IMR-90 (cell line): ENCODE measurements around the gene ROBO2. TPM values are rescaled to one million over a fixed set of nuclear protein-coding genes. Genes with fewer than 3 reads are reported as not detected.

Experiments
- ATAC-seq: fragments of 200-7000 bp; cut with Tn5 transposase; 2 replicates; pipeline ENCODE4 v1.9.1; 2020; ENCODE audit warnings: low read depth, mild to moderate bottlenecking, moderate library complexity
- BruUV-seq: library from RNA; stranded (reverse); fragments of 400-500 nt; replicated peaks from 2 replicates; lab custom pipeline; 2021; lab: Mats Ljungman, UMichigan
- CTCF ChIA-PET: fragments of 300-600 bp; formaldehyde crosslinking; extraction: SDS; loops from one replicate; lab custom pipeline; 2021; ENCODE audit warnings: antibody characterized with exemption; lab: Yijun Ruan, JAX
- POLR2A ChIA-PET: fragments of 300-600 bp; sonication (Branson Sonifier 250); formaldehyde crosslinking; loops from one replicate; lab custom pipeline; 2022; ENCODE audit warnings: antibody characterized with exemption; ENCODE audit not compliant: unreplicated experiment; lab: Charles Lee
- DNase-seq: peaks from one replicate; pipeline ENCODE4 v3.0.0; 2013
- H2AFZ ChIP-seq: replicated peaks from 2 replicates; pipeline ENCODE3; 2013; ENCODE audit warnings: low read length, mild to moderate bottlenecking; ENCODE audit not compliant: poor library complexity
- H2AK5ac ChIP-seq: 2 replicates; pipeline ENCODE4 v1.6.1; 2013; ENCODE audit warnings: low read depth, low read length, inconsistent platforms
- H2AK9ac ChIP-seq: replicated peaks from 2 replicates; pipeline ENCODE3; 2013; ENCODE audit warnings: mild to moderate bottlenecking, low read depth, low read length, moderate library complexity; ENCODE audit not compliant: poor library complexity
- H2BK120ac ChIP-seq: 2 replicates; pipeline ENCODE4 v1.6.1; 2013; ENCODE audit warnings: low read depth, low read length, inconsistent platforms
- H2BK15ac ChIP-seq: 3 replicates; pipeline ENCODE4 v1.6.1; 2013; ENCODE audit warnings: low read depth, low read length, inconsistent platforms
- H2BK20ac ChIP-seq: 2 replicates; pipeline ENCODE4 v1.6.1; 2013; ENCODE audit warnings: low read depth, mild to moderate bottlenecking, inconsistent platforms, low read length, moderate library complexity
- H2BK5ac ChIP-seq: 2 replicates; pipeline ENCODE4 v1.6.1; 2013; ENCODE audit warnings: mild to moderate bottlenecking, low read depth, low read length, inconsistent platforms; ENCODE audit not compliant: poor library complexity, severe bottlenecking
- H3K14ac ChIP-seq: replicated peaks from 2 replicates; pipeline ENCODE4 v1.6.1; 2013; ENCODE audit warnings: low read depth, low read length, inconsistent platforms
- H3K18ac ChIP-seq: 2 replicates; pipeline ENCODE4 v1.6.1; 2013; ENCODE audit warnings: low read depth, low read length, control low read depth
- H3K23ac ChIP-seq: 2 replicates; pipeline ENCODE4 v1.6.1; 2013; ENCODE audit warnings: low read depth, low read length, inconsistent platforms
- H3K27ac ChIP-seq: 2 replicates; pipeline ENCODE4 v1.5.1; 2013; ENCODE audit warnings: mild to moderate bottlenecking, control low read depth, low read length; ENCODE audit not compliant: insufficient read depth
- H3K27me3 ChIP-seq: 2 replicates; pipeline ENCODE4 v1.6.1; 2013; ENCODE audit warnings: low read length; ENCODE audit not compliant: control insufficient read depth, insufficient read depth
- H3K36me3 ChIP-seq: 2 replicates; pipeline ENCODE4 v1.6.1; 2013; ENCODE audit warnings: low read length, mixed read lengths; ENCODE audit not compliant: control insufficient read depth, insufficient read depth
- H3K4ac ChIP-seq: 2 replicates; pipeline ENCODE4 v1.6.1; 2013; ENCODE audit warnings: low read depth, low read length, inconsistent platforms
- H3K4me1 ChIP-seq: 2 replicates; pipeline ENCODE4 v1.6.1; 2013; ENCODE audit warnings: low read length, mixed read lengths; ENCODE audit not compliant: control insufficient read depth, insufficient read depth
- H3K4me2 ChIP-seq: 2 replicates; pipeline ENCODE4 v1.6.1; 2013; ENCODE audit warnings: low read depth, mild to moderate bottlenecking, control low read depth, low read length, moderate library complexity
- H3K4me3 ChIP-seq: 2 replicates; pipeline ENCODE4 v1.5.1; 2013; ENCODE audit warnings: low read depth, mild to moderate bottlenecking, control low read depth, low read length, moderate library complexity; ENCODE audit not compliant: insufficient read depth
- H3K56ac ChIP-seq: 2 replicates; pipeline ENCODE4 v1.6.1; 2013; ENCODE audit warnings: low read length, inconsistent platforms; ENCODE audit not compliant: insufficient read depth; ENCODE audit errors: extremely low read depth
- H3K79me1 ChIP-seq, 2 experiments: 2 replicates each; pipeline ENCODE4 v1.6.1; 2013; ENCODE audit warnings: low read length in 2 of 2, inconsistent platforms in 1 of 2, low read depth in 1 of 2
- H3K9ac ChIP-seq: 2 replicates; pipeline ENCODE4 v1.6.1; 2013; ENCODE audit warnings: low read depth, low read length, control low read depth
- H3K9me1 ChIP-seq: 2 replicates; pipeline ENCODE4 v1.6.1; 2013; ENCODE audit warnings: low read length, inconsistent platforms; ENCODE audit not compliant: insufficient read depth
- H3K9me3 ChIP-seq: 2 replicates; pipeline ENCODE4 v1.6.1; 2013; ENCODE audit warnings: low read length; ENCODE audit not compliant: control insufficient read depth, insufficient read depth
- H4K20me1 ChIP-seq: 2 replicates; pipeline ENCODE4 v1.6.1; 2013; ENCODE audit warnings: low read length, inconsistent platforms; ENCODE audit not compliant: insufficient read depth
- H4K5ac ChIP-seq: 2 replicates; pipeline ENCODE4 v1.6.1; 2013; ENCODE audit warnings: mild to moderate bottlenecking, low read depth, low read length, control low read depth
- H4K8ac ChIP-seq, 2 experiments: 2 replicates each; pipeline ENCODE4 v1.6.1; 2013; ENCODE audit warnings: low read depth in 2 of 2, low read length in 2 of 2, control low read depth in 1 of 2, inconsistent platforms in 1 of 2
- H4K91ac ChIP-seq: 2 replicates; pipeline ENCODE4 v1.6.1; 2013; ENCODE audit warnings: low read depth, low read length, inconsistent platforms; ENCODE audit not compliant: insufficient read depth
- CTCF ChIP-seq: conservative IDR thresholded peaks from 2 replicates; pipeline ENCODE4 v1.5.1; 2012; ENCODE audit warnings: mild to moderate bottlenecking, low read depth, low read length, improper control_type of control experiment
- FOS ChIP-seq: fragments of 150-350 bp; IDR thresholded peaks from 2 replicates; pipeline ENCODE4 v1.6.1; 2016; ENCODE audit warnings: low read depth, low read length
- MAFK ChIP-seq: IDR thresholded peaks from 2 replicates; pipeline ENCODE4 v1.6.1; 2012; ENCODE audit warnings: low read depth, low read length, improper control_type of control experiment
- NFE2L2 ChIP-seq: fragments of 150-350 bp; IDR thresholded peaks from 2 replicates; pipeline ENCODE4 v1.6.1; 2016; ENCODE audit warnings: low read depth, mild to moderate bottlenecking, low read length
- RAD21 ChIP-seq: IDR thresholded peaks from 2 replicates; pipeline ENCODE4 v1.6.1; 2012; ENCODE audit warnings: low read length, improper control_type of control experiment
- RFX5 ChIP-seq: IDR thresholded peaks from 2 replicates; pipeline ENCODE4 v1.8.0; 2012; ENCODE audit warnings: low read depth, mild to moderate bottlenecking, low read length, moderate library complexity
- USF2 ChIP-seq: fragments of 150-350 bp; IDR thresholded peaks from 2 replicates; pipeline ENCODE4 v1.6.1; 2017; ENCODE audit warnings: mild to moderate bottlenecking, antibody characterized with exemption, low read length, low read depth
- WGBS, 2 experiments: methylation state at CpG; one replicate each; pipeline versions ENCODE4 v1.1.5 to v1.1.7; 2013; ENCODE audit warnings: missing lambda C conversion rate in 2 of 2; ENCODE audit not compliant: insufficient read length in 1 of 2; ENCODE audit errors: extremely low coverage in 2 of 2; 5-methylcytosine and 5-hydroxymethylcytosine counted together
- dilution Hi-C: fragments of 300-500 bp; cut with HindIII; formaldehyde crosslinking; loops from one replicate; pipeline ENCODE4 v1.14.3; 2018; ENCODE audit warnings: low sequenced_read_pairs; ENCODE audit not compliant: unreplicated experiment
- in situ Hi-C: fragments of 300-500 bp; cut with MboI; formaldehyde crosslinking; loops from 3 replicates; pipeline ENCODE4 v1.14.3; 2019; ENCODE audit warnings: low sequenced_read_pairs, inconsistent platforms, mixed read lengths
- intact Hi-C: fragments of 100-400 bp; cut with micrococcal nuclease; formaldehyde crosslinking; loops from 2 replicates; pipeline ENCODE4 v1.10.0; 2022
- polyA plus RNA-seq, 3 experiments: library from polyadenylated mRNA; depleted of rRNA; stranded (reverse); fragments of >200 nt; gene quantifications; 2 replicates each; pipeline ENCODE4 v1.2.3, GENCODE V29; 2012; ENCODE audit warnings: low replicate concordance in 1 of 3
- total RNA-seq: library from RNA; depleted of rRNA; stranded (reverse); fragments of >200 nt; gene quantifications from 2 replicates; pipeline ENCODE4 v1.2.3, GENCODE V29; 2012

The ROBO2 gene
- total and polyA plus RNA-seq, 2 of the 4 experiments (the other 2 are of a cell fraction) = 9.3 to 14.5 TPM

- H3K79me1 ChIP-seq = no peaks in the 10 kb centered on the region
- WGBS, 2 experiments = no CpG with 5 or more reads among the region's 7 CpGs
- no peak overlapping the region for H3K18ac ChIP-seq
- no peak overlapping the region for H2AFZ ChIP-seq
- no peaks in the 10 kb centered on the region for H3K9me3 ChIP-seq
- no peak overlapping the region for H2BK5ac ChIP-seq
- H4K8ac ChIP-seq = no peak overlapping the region
- H3K23ac ChIP-seq = no peak overlapping the region
- no peak overlapping the region for H2BK20ac ChIP-seq
- H2BK120ac ChIP-seq = no peak overlapping the region
- H3K14ac ChIP-seq = no peak overlapping the region
- no peak overlapping the region for H2AK5ac ChIP-seq
- POLR2A ChIA-PET = no interaction called here
- no peak overlapping the region for H3K4ac ChIP-seq
- no peak overlapping the region for H4K91ac ChIP-seq
- intact Hi-C loops (no loop called here), dilution Hi-C loops (no loop called here), in situ Hi-C loops (no loop called here)
- no peaks in the 10 kb centered on the region for H3K27me3 ChIP-seq
- no peaks in the 10 kb centered on the region for H4K20me1 ChIP-seq
- H3K9ac ChIP-seq = no peak overlapping the region
- H3K56ac ChIP-seq = no peak overlapping the region
- no peak overlapping the region for H2AK9ac ChIP-seq
- peak overlapping the region; percentile 28; the same call in 1 of the 2 replicates for H3K4me2 ChIP-seq
- no peak for ATAC-seq
- DNase-seq = no peak
- H3K27ac ChIP-seq = no peak overlapping the region
- H3K36me3 ChIP-seq = no peaks in the 10 kb centered on the region
- no peak overlapping the region for H3K4me3 ChIP-seq
- H3K4me1 ChIP-seq = no peaks in the 10 kb centered on the region
- H3K9me1 ChIP-seq = no peaks in the 10 kb centered on the region
- no peak overlapping the region for H4K5ac ChIP-seq
- no peak for TF ChIP-seq RAD21
- no peak for TF ChIP-seq FOS
- TF ChIP-seq USF2 = no peak
- TF ChIP-seq MAFK = no peak
- no peak for TF ChIP-seq CTCF
- TF ChIP-seq NFE2L2 = no peak
- TF ChIP-seq RFX5 = no peak
- H2BK15ac ChIP-seq = no peak overlapping the region
- CTCF ChIA-PET = interaction anchor here (0.7 kb wide), 1 partner anchor 47 kb away, joined by 3 read pairs; no protein-coding TSS in a partner anchor
- no TSS peak for BruUV-seq
Observed at GRCh38 chr3:77014226-77014625, 25.7 kb upstream of the ROBO2 start.
